GM21619 (cell line): ENCODE data around the gene TNNC2.
"Not testable (repeated sequence)": the region's sequence is repeated elsewhere in the genome, so short reads cannot be mapped to it uniquely, and the experiment has no call there.

Experiments used
- ATAC-seq: cut with Tn5 transposase; IDR thresholded peaks from one replicate; pipeline ENCODE4 v1.9.1; 2021; ENCODE audit not compliant: unreplicated experiment

Gene TNNC2

DNA sequence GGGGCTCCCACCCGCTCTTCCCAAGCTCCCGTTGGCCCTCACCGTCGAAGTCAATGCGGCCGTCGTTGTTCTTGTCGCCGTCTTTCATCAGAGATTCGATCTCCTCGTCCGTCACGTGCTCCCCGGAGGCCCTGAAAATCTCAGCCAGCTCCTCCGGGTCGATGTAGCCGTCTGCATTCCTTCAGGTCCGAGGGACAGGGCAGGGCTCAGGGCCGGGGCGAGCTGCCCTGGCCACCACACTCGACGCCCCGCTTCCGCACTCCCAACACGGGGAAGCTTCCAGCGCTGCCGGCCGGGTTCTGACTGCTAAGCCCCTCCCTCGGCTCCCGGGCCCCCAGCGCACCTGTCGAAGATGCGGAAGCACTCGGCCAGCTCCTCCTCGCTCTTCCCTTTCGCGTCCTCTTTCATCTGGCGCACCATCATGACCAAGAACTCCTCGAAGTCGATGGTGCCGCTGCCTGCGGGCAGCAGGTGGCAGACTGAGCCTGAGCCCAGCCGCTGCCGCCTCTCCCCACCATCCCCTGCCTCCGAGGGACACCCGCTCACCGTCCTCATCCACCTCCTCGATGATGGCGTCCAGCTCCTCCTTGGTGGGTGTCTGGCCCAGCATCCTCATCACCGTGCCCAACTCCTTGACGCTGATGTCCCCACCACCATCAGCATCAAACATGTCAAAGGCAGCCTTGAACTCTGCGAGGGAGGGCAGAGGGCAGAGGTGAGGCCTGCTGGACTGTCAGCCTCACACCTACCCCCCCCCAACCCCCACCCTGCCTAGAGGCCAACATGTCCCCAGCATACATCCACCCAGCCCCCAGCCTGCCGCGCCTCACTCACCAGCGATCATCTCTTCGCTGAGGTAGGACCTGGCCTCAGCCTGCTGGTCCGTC, 2.9 kb downstream of the TNNC2 start:
- no peak for ATAC-seq

DNA sequence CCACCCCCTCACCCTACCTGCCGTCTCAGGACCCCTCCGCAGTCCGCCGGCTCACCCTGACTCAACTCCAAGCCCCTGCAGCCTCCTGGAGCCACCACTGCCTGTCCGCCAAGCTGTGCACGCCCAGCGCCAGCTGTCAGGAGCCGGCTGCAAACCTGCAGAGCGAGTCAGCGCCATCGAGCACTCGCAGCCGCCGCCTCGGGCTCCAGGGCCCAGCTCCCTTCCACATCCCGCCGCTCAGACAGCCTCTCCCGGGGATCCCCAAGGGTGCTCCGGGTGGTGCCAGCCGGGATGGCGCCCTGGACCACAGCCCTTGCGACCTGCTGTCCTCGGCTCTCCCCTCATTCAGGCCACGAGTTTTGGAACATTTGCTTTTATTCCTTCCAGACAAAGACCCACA, 4.3 kb downstream of the TNNC2 start:
- ATAC-seq, result no peak

DNA sequence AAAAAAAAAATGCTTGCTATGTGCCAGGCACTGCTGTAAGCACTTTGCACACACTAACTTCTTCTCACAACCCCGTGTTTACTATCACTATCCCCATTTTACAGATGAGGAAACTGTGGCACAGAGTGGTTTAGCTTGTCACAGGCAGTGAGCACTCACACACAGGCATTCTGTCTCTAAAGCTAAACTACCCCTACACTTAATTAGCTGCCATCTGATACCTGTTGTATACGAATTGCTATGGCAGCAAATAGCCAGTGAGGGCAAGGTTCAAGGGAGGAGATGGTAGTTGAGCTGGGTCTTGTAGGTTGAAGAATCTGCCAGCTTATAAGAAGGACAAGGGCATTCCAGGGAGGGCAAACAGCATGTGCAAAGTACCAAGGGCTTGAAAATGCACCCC, 5.2 kb downstream of the TNNC2 start:
- ATAC-seq, result no peak

DNA sequence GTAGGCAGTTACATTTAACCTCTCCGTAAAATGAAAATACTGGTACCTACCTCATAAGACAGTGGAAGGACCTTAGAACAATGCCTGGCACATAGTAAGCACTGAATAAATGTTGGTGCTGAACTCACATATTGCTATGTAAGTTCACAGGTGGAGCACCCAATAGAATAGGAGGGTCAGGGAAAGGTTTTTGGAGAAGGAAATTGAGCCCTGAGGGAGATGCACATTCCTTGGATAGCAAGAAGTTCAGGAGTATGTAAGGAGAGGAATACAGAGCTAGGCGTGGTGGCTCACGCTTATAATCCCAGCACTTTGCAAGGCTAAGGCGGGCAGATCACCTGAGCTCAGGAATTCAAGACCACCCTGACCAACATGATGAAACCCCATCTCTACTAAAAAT, 7.6 kb downstream of the TNNC2 start:
- no peak for ATAC-seq

DNA sequence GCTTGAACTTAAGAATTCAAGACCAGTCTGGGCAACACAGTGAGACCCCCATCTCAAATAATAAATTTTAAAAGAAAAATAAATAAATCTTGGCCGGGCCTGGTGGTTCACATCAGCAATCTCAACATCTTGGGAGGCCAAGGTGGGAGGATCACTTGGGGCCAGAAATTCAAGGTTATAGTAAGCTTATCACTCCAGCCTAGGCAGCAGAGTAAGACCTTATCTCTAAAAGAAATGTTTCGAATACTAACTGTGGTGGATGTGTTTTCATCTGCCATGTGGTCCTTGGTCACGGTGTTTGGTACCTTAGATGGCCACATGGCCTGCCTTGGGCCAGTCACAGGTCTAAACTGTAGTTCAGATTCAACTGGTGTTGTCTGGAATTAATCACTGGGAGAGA, 8.9 kb downstream of the TNNC2 start:
- no peak for ATAC-seq

DNA sequence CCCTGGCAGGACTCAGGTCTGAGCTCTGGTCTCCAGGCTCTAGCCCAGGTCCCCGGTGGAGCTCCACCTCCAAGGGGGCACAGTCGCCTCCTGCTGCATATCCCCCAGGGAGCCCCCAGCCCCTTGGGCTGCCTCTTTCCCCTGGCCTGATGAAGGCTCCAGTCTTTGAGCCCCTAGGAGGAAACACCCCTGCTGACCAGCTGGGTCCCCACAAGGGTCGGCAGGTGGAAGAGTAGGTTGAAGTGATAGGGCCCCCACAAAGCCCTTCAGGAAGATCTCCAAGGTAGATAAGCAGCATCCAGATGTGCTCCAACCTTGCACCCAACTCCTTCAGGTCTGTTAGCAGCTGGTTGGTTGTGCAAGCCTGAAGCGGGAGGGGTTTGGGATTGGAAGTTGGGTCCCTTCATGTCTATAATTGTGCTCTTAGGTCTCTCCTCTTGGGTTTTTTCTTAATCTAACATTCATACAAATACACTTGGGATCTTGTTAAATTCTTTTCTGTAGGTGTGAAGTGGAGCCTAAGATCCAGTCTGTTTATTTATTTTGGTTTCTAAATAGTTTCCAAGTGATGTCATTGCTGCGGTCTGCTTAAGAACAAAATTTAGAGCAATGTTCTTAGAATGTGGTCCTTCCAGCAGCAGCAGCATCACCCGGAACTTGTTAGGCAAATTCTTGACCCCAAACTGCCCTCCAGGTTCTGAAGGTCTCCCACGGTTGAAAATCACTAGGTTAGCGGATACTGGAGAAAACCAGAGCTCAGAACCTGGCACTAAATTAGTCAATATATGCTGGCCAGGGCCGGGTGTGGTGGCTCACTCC, 9.5 kb downstream of the TNNC2 start:
- no peak for ATAC-seq

DNA sequence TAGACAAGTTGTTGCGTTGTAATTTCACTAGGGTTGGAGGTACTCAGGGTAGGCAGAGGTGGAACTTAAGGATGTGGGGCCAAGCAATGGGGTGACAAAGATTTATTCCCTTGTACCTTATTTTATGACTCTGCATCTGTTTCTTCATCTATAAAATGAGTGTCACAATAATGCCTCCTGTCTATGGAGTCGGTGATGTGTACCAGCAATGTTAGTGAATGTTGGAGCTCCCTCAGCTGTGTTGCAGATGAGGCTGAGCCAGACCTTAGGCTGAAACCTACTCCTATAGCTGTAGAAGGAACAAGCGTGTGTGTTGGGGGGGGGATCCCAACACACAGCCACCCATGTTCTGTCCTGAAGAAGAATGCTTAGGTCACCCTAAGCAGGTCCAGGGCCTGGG, 10.2 kb downstream of the TNNC2 start:
- no peak for ATAC-seq

DNA sequence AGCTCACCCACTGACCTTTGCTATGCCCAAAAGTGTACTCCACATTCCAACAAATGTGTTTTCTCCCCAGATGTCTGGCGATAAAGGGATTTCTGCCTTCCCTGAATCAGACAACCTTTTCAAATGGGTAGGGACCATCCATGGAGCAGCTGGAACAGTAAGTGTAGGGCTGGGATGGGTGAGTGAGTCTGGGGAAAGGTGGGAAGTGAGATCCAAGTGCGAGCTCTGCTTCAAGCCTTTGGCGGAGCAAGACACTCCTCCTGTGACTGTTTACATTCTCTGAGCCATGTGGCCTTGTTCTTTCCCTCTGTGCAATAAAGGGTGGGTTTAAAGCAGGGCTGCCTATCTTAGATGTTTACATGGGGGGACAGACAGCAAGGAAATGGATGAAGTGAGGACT, 12.8 kb downstream of the TNNC2 start:
- ATAC-seq, result no peak

DNA sequence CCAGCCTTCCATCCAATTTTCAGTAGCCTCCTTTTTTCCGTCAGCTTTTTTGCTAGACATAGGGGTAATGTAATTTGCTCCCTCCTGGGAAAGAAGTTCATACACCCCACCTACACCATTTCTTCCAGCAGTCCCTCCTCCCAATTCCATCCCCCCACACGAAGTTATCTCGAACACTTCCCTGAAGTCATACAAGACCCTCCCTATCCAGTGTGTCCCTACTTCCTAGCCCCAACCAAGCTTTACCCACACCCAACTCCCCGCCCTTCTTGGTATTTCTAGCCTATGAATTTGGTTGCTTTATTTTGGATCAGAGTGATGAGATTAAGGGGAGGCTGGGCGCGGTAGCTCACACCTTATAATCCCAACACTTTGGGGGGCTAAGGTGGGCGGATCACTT, 13.6 kb downstream of the TNNC2 start:
- no peak for ATAC-seq

DNA sequence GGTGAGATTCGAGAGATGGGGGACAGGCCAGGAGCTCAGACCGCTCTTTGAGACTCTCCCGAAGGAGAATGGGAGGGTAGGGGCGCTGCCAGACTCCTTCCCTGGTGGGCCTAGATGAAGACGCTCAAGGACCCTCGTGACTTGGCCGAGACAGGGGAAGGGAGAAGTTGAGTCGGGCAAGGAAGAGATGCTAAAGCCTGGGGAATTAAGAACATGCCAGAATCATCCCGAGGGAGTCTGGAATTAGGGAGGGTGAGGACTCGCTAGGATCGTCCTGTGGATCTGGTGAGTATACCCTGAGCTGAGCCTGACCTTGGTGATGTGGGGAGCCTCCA, 14.1 kb downstream of the TNNC2 start:
- ATAC-seq, result no peak

DNA sequence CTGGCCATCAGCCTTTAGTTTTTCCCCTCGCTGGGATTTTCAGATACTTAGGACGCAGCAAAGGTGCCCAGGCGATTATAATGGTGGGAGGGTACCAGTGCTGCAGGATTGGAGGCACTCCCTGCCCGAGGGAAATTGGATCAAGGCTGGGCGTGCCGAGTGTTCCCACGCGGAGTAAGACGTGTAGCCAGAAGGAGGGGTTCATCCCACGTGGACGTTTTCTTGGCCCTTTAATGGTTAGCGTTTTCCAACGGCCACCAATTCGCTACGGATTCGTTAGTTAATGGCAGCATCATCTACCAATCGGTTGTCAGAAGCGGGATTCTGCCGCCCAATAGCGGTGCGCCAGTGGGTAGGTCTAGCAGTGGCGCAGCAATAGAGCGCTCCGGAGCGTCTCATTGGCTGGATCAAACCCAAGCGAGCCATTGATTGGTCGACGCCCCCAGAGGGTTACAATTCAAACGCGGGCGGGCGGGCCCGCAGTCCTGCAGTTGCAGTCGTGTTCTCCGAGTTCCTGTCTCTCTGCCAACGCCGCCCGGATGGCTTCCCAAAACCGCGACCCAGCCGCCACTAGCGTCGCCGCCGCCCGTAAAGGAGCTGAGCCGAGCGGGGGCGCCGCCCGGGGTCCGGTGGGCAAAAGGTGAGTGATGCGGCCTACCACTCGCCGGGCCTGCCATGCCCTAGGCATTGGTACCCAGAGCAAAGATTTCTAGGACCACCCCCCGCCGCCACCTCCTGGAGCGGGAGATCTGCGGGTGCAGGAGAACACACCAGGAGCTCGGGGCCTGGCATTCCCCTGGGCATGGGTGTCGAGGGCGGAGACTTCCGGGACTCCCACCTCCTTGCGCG, 14.7 kb downstream of the TNNC2 start, which contains the start of gene UBE2C:
TSS of gene UBE2C (plus strand) at position 488 of the 849 bp plus-strand sequence. CDS start at position 540, 52 bp downstream.
- peak; percentile 99 for ATAC-seq

DNA sequence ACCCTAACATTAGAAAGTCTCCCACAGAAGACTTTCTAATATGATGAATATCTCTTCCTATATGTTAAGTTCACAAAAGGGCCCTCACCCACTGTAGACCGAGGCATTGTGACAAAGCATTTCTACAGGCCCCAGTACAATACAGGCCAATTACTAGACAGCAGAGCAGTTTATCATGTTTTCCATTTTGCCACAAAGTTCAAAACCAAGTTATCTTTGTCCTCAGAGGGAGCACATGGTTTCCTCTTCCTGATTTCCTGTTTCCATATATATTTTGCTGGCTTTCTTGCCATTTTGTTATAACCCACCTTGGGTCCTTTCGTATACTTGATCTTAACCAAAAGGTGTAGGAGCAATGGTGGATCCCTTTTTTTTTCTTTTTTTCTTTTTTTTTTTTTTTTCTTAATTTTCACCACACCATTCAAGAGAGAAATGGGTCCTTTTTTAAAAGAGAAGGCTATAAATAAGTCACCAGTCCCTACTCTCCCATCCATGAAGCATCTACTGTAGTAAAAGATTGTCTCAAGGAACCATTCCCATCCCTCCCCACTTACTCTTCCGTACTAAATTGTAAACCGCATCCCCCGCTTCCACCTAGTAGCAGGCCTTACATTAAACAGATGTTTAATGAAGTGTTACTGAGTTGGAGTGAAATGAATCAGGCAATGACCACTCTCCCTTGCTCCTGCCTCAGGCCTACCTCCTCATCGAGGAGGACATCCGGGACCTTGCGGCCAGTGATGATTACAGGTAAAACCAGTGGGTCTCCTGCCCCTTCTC, 16.7 kb downstream of the TNNC2 start:
- no peak for ATAC-seq

DNA sequence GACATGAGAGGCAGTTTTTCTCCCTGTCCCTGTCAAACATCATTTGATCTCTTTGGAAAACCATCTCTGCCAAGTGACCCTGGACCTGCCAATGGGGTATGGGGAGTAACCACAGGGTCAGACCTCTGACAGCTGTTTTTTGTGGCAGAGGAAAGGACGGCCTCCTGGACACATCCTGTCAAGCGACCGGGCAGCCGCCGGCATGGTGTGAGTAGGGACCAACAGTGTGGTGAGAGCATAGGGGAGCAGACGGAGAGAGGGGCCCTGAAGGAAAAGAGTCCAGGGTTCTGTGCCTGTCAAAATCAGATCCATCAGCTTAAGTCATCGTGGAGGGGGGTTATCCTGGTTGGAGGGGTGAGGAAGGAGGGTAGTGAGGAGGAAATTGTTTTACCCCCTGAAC, 25.3 kb downstream of the TNNC2 start:
- no peak for ATAC-seq

DNA sequence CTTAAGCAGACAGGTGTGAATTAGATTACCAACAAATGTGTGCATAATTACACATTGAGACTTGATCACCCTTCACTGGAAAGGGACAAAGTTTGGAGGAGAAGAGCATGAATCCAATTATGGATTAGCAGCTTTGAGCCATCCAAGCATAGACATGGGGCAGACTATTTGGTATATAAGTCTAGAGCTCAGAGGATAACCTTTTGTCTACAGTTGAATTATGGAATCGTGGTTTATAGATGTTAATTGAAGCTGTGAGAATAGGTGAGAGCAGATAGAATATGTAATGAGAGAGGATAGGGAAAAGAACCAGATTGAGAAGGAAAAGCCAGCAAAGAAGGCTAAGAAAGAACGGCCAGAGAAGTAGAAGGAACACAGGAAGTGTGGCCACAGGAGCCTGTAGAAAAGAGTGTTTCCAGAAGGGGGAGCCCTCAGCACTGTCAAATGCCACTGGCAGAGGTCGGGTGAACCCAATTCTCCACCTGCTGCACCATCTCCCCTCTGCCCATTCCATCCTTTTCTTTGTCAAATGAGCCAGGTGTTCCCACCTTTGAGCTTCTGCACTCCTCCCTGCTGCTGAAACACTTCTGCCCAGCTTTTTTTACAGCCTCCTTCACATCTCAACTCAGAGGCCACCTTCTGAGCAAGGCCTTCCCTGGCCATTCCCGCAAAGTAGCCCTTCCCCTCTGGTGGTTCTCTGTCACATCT, 28.0 kb downstream of the TNNC2 start:
- no peak for ATAC-seq

DNA sequence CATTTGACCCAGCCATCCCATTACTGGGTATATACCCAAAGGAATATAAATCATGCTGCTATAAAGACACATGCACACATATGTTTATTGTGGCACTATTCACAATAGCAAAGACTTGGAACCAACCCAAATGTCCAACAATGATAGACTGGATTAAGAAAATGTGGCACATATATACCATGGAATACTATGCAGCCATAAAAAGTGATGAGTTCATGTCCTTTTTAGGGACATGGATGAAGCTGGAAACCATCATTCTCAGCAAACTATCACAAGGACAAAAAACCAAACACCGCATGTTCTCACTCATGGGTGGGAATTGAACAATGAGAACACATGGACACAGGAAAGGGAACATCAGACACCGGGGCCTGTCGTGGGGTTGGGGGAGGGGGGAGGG, 29.2 kb downstream of the TNNC2 start:
- ATAC-seq, result not testable (repeated sequence)

DNA sequence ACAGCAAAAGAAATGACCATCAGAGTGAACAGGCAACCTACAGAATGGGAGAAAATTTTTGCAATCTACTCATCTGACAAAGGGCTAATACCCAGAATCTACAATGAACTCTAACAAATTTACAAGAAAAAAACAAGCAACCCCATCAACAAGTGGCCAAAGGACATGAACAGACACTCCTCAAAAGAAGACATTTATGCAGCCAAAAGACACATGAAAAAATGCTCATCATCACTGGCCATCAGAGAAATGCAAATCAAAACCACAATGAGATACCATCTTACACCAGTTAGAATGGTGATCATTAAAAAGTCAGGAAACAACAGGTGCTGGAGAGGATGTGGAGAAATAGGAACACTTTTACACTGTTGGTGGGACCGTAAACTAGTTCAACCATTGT, 29.6 kb downstream of the TNNC2 start:
- not testable (repeated sequence) for ATAC-seq

DNA sequence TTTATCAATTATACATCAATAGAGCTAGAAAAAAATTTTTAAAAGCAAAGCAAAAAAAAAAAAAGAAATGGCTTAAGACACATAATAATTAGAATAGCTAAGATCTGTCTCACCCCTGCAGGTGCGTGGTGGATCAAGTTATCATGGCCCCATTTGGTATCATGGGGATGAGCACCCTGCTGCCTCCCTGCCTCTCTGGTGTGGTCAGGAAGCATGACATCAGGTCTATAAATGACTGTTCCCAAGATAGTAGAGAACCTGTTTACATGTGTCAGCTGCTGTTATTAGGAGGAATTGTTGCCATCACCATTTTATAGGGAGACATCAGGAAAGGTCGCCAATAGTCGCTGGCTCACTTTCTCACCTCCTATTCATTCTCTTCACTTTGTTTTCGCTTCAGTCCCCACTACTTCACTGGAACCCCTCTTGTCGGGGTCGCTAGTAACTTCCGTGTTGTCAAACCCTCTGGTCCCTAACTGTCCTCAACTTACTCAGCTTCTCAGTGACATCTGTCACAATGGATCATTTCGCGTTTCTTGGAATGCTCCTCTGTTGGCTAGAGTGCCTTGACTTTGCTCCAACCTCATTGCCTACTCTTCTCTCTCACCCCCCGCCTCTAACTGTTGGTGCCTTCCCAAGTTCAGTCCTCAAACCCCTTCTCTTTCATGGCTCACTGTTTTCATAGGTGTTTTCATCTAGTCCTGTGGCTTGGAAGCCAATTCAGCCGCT, 30.6 kb downstream of the TNNC2 start:
- ATAC-seq, result no peak

DNA sequence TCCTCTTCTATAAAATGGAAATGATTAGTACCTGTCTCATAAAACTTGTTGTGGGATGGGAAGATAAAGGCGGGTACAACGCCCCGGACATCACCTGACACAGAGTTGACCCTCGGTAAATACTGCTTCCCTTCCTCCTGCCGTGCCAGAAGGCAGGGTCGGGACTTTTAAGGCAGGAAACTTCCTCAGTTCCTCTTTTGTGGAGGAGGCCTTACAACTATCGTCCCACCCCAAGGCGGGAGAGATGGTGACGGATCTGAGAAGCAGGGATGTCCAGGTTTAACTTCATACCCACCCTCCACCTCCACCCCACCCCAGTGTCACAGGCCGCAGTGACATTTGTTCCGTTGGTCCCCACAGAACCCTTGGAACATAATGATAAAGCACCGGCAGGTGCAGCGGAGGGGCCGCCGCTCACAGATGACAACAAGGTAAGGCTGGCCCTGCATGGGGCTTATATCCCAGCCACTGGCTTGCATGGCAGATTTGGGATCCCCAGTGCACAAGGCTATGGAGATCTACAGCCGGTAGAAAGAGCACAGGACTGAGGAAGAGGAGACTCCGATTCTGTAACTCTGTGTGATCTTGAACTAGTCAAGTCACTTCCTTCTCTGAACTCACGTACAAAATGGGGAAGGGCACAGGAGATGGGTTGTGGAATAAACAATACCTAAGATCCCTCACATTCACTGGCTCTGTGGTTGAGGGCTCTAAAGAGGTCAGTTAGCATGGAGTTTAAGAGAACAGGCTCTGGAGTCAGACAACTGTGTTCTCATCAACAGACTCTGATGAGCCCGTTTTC, 34.6 kb downstream of the TNNC2 start:
- ATAC-seq, result peak; percentile 16
